Stimulated activated effector memory CD8-positive, alpha-beta T cell treated with anti-CD3 and anti-CD28 coated beads, Interleukin-12 subunit alpha, Interleukin-12 subunit beta, amount 100 ng/mL, for 72 hours (primary cell): ENCODE results near the gene TANK.
"Not testable (repeated sequence)": the region's sequence is repeated elsewhere in the genome, so short reads cannot be mapped to it uniquely, and the experiment has no call there.

Experiments used
- ATAC-seq: fragments of 150-1000 bp; cut with Tn5 transposase; 2 replicates; pipeline ENCODE4 v1.10.0; 2021
- DNase-seq, 2 donors: peaks; one replicate each; pipeline ENCODE4 v3.0.0; 2021 to 2022; ENCODE audit warnings: low spot score in 2 of 2
- H3K27ac Mint-ChIP-seq: one replicate; pipeline ENCODE4 v1.8.0; 2022; ENCODE audit warnings: mild to moderate bottlenecking, mixed read lengths
- H3K36me3 Mint-ChIP-seq: one replicate; pipeline ENCODE4 v1.8.0; 2022; ENCODE audit warnings: mild to moderate bottlenecking, mixed read lengths
- H3K4me1 Mint-ChIP-seq: one replicate; pipeline ENCODE4 v1.8.0; 2022; ENCODE audit warnings: mixed read lengths
- H3K4me3 Mint-ChIP-seq: one replicate; pipeline ENCODE4 v1.8.0; 2022; ENCODE audit warnings: mild to moderate bottlenecking, mixed read lengths
- H3K9me3 Mint-ChIP-seq: one replicate; pipeline ENCODE4 v1.8.0; 2022; ENCODE audit warnings: mixed read lengths

The TANK gene

DNA sequence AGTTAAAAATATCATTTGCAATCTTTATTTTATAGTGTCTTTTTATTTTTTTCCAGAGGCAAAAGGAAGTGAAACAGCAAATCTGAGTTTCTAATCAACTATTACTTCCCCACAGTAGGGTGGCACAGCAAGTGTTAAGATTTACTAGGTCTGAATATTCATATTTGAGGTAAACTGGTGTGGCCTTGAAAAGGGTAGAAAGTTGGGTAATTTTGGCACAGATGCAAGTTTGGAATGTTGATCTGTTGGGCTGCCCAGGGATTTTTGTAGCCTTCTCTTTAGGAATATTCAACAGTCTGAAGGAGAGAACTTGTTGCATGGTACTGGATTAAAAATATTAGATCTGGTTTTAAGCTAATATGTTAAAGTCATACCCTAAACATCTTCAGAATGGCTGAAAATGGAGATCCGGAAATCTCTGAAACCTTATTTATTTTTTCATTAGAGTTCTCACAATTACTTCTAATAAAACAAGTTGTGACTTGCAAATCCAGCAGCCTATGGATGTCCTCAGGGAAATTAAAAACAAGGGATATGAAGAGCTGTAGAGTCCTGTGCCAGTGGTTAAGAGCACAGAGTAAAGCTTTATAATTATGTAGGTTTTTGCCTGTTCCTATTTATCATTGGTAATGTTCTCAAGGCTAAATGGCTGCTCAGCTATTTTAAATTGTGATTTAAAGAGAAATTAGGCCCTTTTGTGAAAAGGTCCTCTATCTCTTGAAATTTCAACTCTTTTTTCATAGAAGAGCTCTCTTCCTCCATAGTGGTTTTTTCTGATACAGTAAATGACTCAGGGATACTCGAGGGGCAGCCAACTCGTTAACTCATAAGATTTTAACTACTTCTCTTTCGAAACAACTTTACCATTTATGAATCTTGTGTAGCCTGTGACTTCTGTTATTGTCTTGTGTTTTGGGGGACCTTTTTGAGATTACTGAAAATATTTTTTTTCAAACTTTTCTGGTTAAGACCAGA is 11.0 kb downstream of the TANK start:
- H3K27ac Mint-ChIP-seq = peak overlapping the region; percentile 72
- peaks cover 4% of the 10 kb centered on the region for H3K9me3 Mint-ChIP-seq
- no peak for ATAC-seq
- peaks cover 91% of the 10 kb centered on the region for H3K4me1 Mint-ChIP-seq
- peaks cover 94% of the 10 kb centered on the region for H3K36me3 Mint-ChIP-seq
- no peak for DNase-seq
- H3K4me3 Mint-ChIP-seq = peak overlapping the region; percentile 37

DNA sequence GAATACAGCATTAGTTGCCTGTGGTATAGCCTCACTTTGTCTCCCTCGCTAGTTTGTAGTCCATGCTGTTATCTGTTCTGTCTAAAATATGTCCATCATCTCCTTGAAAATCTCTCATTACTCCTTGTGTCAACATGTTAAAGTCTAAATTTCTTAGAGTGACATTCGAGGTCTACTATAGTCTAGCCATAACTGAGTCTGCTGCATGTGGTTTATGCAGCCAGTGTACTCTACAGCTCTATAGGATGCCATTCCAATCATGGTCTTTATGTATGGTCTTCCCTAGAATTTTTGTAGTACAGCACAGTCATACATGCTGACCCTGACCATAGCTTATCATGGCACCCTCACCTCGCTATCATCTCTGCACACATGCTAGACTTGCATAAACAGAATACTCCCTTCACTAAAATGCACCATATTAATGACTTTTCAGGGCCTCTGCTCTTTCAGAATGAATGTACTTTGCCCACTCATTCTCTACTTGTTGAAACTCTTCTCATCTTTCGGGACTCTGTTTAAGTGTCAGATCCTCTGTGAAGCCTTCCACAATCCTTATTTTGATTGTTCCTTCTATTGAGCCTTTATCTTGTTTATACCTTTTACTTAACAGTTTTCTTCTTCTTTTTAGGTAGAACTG is 12.8 kb downstream of the TANK start:
- Mint-ChIP-seq H3K4me1 (peaks cover 88% of the 10 kb centered on the region), H3K9me3 (peaks cover 4% of the 10 kb centered on the region), H3K36me3 (peaks cover 94% of the 10 kb centered on the region), H3K27ac (peak overlapping the region; percentile 41), H3K4me3 (peak overlapping the region; percentile 44)
- peak in 1 of 2 donors; percentile 58 for DNase-seq
- peak; percentile 94 for ATAC-seq

DNA sequence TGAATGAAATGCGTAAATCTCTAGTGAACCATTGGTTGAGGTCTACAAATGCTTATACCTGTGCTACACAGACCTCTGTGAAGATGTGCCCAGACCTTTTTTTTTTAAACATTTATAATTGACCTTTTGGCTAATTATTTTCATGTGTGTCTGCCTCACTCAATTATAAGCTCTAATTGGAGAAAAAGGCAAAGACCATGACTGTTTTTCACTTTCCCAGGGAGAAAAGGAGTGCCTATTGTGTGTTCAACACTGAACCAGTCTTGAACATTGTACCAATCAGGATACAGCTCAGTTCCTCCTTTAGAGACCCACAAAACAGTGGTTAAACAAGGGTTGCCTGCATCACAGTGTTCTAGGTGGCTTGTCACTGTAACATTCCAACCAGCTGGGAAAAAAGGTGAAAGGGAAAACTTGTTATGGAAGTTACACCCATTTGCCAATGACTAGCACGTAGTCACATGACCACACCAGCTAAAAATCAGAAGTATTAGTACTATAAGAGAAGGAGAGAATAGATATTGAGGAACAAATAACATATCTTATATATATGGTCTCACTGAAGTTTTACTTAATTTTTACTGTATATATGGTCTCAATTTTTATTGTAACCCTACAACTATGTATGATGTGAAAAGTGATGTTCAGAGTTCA is 13.4 kb downstream of the TANK start:
- H3K27ac Mint-ChIP-seq = peak overlapping the region; percentile 41
- H3K36me3 Mint-ChIP-seq = peaks cover 94% of the 10 kb centered on the region
- H3K4me3 Mint-ChIP-seq = peak overlapping the region; percentile 44
- peaks cover 4% of the 10 kb centered on the region for H3K9me3 Mint-ChIP-seq
- DNase-seq (no peak), ATAC-seq (no peak)
- H3K4me1 Mint-ChIP-seq = peaks cover 88% of the 10 kb centered on the region

DNA sequence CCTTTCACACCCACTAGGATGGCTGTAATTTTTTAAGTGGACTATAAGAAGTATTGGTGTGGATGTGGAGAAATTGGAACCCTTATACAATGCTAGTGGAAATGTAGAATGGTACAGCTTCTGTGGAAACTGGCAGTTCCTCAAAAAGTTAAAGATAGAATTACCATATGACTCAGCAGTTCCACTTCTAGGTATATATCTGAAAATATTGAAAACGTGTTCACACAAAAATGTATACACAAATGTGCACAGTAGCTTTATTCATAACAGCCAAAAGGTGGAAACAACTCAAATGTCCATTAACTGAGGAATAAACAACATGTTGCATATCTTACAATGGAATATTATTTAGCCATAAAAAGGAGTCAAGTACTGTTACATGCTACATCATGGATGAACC is 17.7 kb downstream of the TANK start:
- H3K27ac Mint-ChIP-seq = no peak overlapping the region
- peaks cover 100% of the 10 kb centered on the region for H3K36me3 Mint-ChIP-seq
- H3K4me3 Mint-ChIP-seq = no peak overlapping the region
- H3K9me3 Mint-ChIP-seq = peaks cover under 1% of the 10 kb centered on the region
- H3K4me1 Mint-ChIP-seq = peaks cover 62% of the 10 kb centered on the region
- DNase-seq = no peak
- ATAC-seq = no peak

DNA sequence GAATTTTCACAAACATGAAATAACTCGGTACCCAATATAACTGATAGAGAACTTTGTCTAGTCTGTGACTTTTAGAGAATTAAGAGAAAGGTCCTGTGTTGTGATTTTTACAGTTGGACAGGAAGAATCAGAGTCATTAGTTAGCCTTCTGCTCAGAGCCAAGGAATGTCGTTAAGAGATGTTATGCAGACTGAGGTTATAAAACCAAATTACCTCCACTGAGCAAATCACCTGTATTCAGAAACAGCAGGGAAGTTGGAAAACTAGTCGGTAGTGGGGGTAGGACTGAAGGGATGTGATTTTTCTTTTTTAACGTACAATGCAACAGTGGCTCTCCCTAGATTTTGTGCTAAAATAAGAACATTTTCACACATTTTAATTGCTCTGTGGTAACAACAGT is 18.5 kb downstream of the TANK start:
- peaks cover 100% of the 10 kb centered on the region for H3K36me3 Mint-ChIP-seq
- H3K4me1 Mint-ChIP-seq = peaks cover 54% of the 10 kb centered on the region
- H3K27ac Mint-ChIP-seq = no peak overlapping the region
- DNase-seq = no peak
- no peak for ATAC-seq
- H3K9me3 Mint-ChIP-seq = no peaks in the 10 kb centered on the region
- H3K4me3 Mint-ChIP-seq = no peak overlapping the region

DNA sequence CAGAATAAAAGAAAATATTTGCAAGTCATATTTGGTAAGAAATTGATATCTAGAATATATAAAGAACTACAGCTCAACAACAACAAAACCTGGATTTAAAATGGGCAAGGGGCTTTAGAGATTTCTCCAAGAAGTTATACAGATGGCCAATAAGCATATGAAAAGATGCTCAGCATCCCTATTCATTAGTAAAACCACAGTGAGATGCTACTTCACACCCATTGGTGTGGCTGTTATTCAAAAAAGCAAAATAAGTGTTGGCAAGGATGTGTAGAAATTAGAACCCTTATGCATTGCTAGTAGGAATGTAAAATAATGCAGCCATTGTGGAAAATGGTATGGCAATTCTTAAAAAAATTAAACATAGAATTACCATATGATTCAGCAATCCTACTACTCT is 29.8 kb downstream of the TANK start:
- Mint-ChIP-seq H3K36me3 (peaks cover 97% of the 10 kb centered on the region), H3K4me1 (peaks cover 53% of the 10 kb centered on the region), H3K27ac (no peak overlapping the region), H3K4me3 (no peak overlapping the region), H3K9me3 (no peaks in the 10 kb centered on the region)
- ATAC-seq = no peak
- no peak for DNase-seq

DNA sequence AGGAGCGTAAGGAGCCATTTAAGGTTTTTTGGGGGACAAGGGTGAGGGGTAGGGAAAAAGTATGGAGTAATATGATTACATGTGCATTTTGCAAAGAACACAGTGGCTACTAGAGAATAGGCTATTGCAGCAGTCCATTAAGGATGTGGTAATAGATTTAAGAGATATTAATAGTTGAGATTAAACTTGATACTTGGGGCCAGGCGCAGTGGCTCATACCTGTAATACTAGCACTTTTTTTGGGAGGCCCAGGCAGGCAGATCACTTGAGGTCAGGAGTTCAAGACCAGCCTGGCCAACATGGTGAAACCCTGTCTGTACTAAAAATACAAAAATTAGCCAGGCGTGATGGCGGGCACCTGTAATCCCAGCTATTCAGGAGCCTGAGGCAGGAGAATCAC is 35.4 kb downstream of the TANK start:
- not testable (repeated sequence) for ATAC-seq, H3K27ac Mint-ChIP-seq, H3K4me3 Mint-ChIP-seq, DNase-seq, H3K9me3 Mint-ChIP-seq
- Mint-ChIP-seq H3K36me3 (peaks cover 88% of the 10 kb centered on the region), H3K4me1 (peaks cover 46% of the 10 kb centered on the region)

DNA sequence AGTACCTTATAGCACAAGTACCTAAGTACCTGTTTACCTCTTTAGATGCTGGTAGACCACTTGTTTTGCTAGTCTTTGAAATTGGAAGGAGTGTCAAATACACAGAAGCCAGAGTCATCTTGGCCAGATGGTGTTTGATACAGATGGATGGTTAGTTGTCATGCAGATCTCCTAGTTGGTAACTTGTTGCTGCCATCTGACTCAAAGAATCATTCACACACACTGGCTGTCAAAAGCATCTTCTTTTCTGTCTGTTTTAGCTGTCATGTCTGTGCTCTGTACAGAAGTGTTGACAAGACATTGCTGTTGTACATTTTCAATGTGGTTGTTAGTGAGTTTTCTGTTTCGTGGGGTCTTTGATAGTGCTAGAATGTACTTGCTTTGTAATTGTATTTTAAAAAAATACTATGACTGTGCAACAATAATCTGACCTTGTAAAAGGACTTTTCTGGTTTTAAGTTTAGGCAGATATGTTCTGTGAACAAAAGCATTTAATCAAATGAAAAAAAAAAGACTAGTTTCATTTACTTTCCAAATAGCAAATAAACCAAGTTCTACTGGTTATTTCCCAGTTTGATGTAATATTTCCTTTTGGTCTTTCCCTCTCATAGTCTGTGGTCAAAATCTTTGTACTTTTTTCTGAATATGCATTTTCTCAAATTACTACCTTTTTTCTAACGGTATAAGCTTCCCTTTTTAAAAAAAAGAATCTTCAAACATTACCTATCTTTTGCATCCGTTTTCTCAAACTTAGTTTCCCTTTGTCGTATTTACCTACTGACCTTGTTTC is 39.9 kb downstream of the TANK start:
- no peak for DNase-seq
- Mint-ChIP-seq H3K4me1 (peaks cover 29% of the 10 kb centered on the region), H3K4me3 (peak overlapping the region; percentile 36), H3K27ac (peak overlapping the region; percentile 23), H3K9me3 (peaks cover 2% of the 10 kb centered on the region), H3K36me3 (peaks cover 85% of the 10 kb centered on the region)
- peak; percentile 93 for ATAC-seq

DNA sequence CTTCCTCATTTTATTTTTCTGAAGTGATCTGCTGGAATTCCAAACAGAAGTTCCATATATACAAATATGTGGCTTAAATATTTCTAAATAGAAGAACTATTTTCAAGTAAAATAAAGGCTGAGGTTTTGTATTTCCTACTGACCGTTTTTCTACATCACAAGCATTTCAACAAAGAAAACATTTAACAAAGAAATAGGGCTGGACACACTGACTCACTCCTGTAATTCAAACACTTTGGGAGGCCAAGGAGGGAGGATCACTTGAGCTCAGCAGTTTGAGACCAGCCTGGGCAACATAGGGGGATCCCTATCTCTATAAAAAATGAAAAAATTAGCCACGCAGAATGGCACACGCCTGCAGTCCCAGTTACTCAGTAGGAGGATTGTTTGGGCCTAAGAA is 44.6 kb downstream of the TANK start:
- ATAC-seq = no peak
- Mint-ChIP-seq H3K36me3 (peaks cover 90% of the 10 kb centered on the region), H3K9me3 (no peaks in the 10 kb centered on the region), H3K27ac (no peak overlapping the region), H3K4me3 (no peak overlapping the region), H3K4me1 (peaks cover 8% of the 10 kb centered on the region)
- no peak for DNase-seq

DNA sequence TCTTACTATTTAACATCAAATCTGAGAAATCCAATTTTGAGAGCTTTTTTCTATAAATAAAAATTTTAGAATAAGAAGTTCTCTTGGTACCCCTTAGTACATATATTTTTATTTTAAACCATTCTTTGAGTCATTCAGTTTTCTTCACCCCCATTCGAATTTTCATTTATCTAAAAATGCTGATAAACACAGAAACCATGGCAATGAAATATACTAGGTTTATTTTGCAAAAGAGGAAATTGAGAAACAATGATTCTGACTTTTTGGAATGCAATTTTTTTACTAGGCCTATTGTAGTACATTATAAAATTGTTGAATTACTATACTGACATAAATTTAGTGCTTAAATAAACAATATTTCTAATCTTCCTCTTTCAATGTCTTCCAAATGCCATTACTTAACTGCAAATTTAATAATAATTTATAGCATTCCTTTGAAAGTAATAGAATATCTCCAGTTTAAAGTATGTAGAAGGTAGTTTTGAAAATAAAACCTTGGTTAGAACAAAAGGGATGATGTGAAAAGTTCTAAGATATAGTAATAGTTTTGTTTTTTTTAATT is 46.3 kb downstream of the TANK start:
- Mint-ChIP-seq H3K9me3 (no peaks in the 10 kb centered on the region), H3K4me1 (no peaks in the 10 kb centered on the region), H3K4me3 (no peak overlapping the region), H3K27ac (no peak overlapping the region), H3K36me3 (peaks cover 99% of the 10 kb centered on the region)
- no peak for DNase-seq
- ATAC-seq = no peak

DNA sequence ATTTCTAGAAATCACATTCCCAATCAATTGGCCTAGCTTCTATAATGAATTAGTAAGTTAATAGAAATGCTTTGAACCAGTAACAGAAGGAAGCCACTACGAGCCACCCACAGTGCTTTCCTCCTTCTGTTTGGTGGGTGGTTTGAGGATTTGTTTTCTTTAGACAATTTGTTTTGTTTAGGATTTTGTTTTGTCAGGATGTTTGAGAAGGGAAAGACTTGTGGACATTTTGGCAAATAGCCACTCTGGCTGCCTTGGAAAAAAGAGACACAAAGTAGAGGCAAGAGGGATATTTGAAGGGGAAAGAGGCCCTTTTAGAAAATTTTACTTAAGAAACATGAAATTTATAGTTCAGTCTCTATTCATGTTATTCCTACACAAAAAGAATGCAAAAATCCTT is 47.7 kb downstream of the TANK start:
- Mint-ChIP-seq H3K36me3 (peaks cover 99% of the 10 kb centered on the region), H3K4me1 (no peaks in the 10 kb centered on the region), H3K9me3 (no peaks in the 10 kb centered on the region), H3K27ac (no peak overlapping the region), H3K4me3 (no peak overlapping the region)
- DNase-seq = no peak
- no peak for ATAC-seq

DNA sequence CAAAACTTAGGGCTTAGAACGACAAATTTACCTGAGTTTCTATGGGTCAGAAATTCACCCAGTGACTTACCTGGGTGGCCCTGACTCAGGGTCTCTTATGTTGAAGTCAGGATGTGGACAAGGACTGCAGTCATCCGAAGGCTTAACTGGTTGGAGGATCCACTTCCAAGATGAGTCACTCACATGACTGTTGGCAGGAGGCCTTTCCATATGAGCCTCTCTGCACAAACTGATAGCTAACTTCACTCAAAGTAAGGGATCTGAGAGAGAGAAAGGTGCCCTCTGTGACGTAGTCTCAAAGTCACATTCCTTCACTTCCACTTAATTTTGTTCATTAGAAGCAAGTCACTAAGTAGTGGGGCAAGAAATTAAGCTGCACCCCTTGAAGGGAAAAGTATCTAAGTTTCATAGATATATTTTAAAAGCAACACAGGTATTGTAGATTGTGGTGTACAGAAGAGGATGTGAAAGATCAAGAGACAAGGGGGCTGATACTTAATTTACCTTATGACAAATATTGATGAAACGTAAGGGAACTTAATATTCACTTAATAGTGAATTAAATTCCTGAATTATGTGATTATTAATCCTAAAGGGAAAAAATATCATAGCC is 48.4 kb downstream of the TANK start:
- H3K27ac Mint-ChIP-seq = no peak overlapping the region
- no peak for ATAC-seq
- no peaks in the 10 kb centered on the region for H3K9me3 Mint-ChIP-seq
- DNase-seq = no peak
- no peaks in the 10 kb centered on the region for H3K4me1 Mint-ChIP-seq
- peaks cover 99% of the 10 kb centered on the region for H3K36me3 Mint-ChIP-seq
- H3K4me3 Mint-ChIP-seq = no peak overlapping the region

DNA sequence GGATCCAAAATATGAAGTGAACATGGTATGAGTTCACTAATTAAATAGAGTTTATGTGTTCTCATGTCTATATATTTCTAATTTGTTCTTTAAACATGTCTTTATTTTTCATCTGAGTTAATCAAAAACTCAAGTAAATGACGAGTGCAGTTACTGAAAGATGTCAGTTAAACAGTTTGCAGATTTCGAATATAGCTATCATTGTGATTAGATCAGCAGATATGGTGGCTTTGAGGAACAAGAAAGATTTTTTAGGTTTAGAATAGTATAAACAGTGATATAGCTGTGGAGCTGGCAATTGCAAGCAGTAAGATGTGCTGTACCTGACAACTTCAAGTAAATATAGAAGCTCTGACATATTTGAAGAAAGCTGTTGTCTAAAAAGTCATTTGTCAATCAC is 49.7 kb downstream of the TANK start:
- Mint-ChIP-seq H3K27ac (no peak overlapping the region), H3K36me3 (peaks cover 98% of the 10 kb centered on the region), H3K9me3 (no peaks in the 10 kb centered on the region)

DNA sequence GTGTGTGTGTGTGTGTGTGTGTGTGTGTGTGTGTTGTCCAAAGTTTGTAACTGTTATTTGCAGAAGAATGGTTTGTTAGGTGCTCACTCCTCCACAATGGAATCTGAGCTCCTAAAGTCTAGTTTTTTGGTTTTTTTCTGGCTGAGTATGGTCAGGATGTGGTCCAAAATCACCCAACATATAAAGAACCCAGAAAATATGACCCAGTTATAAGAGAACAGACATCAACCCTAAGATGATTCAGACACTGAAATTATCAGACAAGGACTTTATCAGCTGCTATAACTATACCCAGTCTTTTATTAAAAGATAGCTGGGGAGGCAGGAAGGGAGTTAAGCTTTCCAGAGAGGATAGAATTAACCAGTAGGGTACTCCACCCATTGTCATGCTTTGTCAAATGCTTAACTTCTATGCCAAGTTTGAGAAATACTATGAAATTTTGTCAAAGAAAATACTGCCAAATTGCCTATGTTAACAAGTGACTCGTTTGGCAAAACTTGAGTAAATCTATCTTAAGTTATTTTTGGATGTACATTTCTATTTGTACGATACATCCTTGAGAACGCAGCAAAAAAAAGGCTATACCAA is 57.5 kb downstream of the TANK start:
- H3K9me3 Mint-ChIP-seq = no peaks in the 10 kb centered on the region
- ATAC-seq = peak; percentile 51
- DNase-seq = no peak
- H3K4me3 Mint-ChIP-seq = no peak overlapping the region
- peaks cover 89% of the 10 kb centered on the region for H3K36me3 Mint-ChIP-seq
- H3K4me1 Mint-ChIP-seq = peaks cover 31% of the 10 kb centered on the region
- no peak overlapping the region for H3K27ac Mint-ChIP-seq

More for the DNA sequence above, 49.7 kb downstream of the TANK start:
- no peak for ATAC-seq
- H3K4me1 Mint-ChIP-seq = no peaks in the 10 kb centered on the region
- no peak overlapping the region for H3K4me3 Mint-ChIP-seq
- no peak for DNase-seq
